DMS53 (cell line): ENCODE results near the gene NOTCH2NLA.
"Not testable (repeated sequence)": the region's sequence is repeated elsewhere in the genome, so short reads cannot be mapped to it uniquely, and the experiment has no call there.

Experiments
- DNase-seq: peaks from one replicate; lab custom pipeline; 2025; lab: John Stamatoyannopoulos, UW

Gene NOTCH2NLA

DNA sequence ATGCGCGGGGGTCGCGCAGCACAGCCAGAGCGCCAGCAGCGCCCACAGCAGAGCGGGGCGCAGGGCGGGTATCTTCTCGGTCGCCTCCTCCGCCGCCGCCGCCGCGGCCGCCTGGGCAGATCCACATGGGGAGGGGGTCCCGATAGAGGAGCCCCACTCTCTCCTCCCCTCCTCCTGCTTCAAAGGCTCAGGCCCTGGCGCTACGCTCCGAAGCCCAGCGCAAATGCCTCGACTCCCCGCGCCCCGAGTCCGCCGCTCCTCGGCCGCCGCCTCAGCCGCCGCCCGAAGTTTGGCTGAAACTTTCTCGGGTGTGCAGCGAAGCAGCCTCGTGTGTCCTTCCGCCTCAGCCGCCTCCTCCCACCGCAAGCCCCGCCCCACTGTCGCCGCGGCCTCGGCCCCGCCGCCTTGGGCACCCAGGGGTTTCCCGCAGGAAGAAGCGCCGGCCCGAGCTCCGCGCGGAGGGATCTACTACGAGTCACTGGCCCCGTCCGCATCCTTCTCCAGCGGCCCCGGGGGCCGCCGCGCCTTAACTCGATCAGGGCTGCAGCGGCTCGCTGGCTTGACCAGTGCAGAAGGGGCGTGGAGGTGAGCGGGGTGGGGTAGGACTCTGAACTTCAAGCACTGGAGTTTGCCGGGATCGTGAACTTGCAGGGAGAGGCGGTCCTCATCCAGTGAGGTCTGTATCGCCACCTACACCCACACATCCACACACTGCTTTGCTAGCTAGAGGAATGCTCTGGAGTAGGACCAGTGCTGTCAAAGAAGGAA, at the start of gene NOTCH2NLA:
TSS of gene NOTCH2NLA (minus strand) at position 312 of the 768 bp plus-strand sequence. CDS start 39,684 bp downstream, outside the sequence.
- DNase-seq = not testable (repeated sequence)

DNA sequence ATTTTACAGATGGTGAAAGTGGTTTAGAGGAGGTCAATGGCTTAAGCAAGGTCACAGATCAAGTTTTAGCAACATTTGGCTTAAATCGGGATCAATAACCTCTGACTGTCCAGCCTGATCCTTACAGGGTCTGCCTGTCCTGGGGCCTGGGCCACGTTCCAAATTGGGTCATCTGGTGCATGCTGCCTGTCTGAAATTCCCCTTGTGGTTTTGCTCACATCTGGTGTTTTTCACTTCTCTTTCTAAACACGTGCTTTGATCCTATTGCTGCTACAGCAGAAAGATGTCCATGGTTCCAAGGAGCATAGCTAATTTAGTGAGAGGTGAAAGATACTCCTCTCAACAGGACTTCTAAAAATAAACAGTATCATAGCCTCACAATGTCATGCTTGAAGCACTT, 49.5 kb upstream of the NOTCH2NLA start:
- DNase-seq = not testable (repeated sequence)

DNA sequence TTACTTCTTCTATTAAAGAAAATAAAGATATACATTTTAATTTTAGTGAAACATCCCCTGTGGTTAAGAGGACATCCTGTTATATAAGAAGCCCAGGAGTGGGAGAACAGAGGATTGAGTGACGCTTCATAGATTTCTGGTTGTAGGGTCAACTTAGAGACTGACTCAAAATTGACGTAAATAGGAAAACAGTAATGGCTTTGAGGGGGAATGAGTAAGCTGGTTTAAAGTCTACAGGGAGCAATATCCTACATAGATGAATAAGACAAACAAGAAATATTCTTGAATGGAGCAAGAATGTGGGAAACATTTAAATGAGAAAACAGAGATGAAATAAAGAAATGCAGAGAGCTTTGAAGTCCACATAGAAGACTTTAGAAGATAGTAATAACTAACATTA, 48.3 kb upstream of the NOTCH2NLA start:
- DNase-seq = not testable (repeated sequence)

DNA sequence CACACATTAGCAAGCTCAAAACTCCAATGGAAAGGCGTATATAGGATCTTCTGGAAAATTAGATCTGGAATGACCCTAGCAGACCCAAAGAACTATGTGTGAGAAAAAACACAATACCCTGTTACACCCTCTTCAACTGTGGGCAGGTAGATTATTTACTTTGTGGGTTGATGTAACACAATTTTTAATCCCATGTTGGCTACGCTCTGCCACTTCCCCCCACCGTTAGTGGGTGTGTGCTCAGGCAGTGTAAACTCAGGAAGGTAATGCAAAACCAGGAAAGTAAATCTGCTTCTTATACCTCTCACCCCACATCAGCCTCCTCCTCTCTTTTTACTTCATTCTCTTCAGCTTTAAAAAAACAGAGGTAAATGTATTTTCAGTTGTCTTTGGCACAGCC, 45.3 kb upstream of the NOTCH2NLA start:
- DNase-seq = not testable (repeated sequence)

DNA sequence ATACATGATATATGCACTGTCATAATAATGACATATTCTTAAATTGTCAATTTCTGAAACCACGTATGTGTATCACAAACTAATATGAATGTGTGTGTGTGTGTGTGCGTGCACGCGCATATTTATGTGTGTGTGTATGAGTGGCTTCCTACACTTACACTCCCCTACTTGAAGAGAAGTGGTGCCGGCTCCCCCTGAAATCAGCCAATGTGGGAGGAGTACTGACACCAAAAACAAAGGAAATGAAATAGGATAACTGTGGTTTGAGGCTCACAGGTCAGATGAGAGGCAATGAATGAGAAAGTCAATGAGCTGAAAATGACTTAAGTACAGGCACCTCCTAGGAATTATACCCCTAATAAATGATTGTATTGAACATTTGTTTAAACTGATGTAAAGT, 44.4 kb upstream of the NOTCH2NLA start:
- DNase-seq = not testable (repeated sequence)

DNA sequence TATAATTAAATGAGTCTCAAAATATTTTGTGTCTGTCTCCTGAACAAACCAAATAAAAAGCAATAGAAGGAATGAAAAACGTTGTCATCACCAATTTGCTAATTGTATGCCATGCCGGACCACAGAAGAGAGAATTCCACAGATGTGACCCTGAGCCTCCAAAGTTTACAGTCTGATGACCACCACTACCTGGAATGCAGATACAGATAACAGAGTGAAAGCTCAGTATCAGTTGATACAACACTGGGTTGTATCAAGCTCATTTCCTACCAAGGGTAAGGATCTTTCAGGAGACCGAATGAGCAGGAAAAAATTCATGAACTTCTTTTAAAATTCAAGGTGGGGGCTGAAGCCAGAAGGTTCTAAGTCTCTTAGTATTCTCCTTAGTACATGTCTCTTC, 43.9 kb upstream of the NOTCH2NLA start:
- not testable (repeated sequence) for DNase-seq

DNA sequence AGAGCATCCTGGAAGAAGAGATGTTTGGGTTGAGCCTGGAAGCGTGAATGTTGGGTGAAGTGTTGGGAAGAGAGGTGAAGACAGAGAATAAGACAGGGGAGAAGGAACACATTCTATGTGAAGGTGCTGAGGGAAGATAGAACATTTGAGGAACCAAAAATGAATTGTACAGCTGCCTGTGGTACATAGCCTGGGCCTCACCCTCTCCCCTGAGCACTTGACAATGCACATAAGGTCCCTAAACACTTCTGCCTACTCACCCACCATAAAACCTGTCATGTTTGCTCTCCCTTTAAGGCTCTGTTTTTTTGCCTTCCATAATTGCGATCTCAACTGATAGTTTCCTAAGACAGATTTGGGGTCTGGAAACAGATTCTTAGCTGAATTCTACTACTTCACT, 43.2 kb upstream of the NOTCH2NLA start:
- DNase-seq = not testable (repeated sequence)

DNA sequence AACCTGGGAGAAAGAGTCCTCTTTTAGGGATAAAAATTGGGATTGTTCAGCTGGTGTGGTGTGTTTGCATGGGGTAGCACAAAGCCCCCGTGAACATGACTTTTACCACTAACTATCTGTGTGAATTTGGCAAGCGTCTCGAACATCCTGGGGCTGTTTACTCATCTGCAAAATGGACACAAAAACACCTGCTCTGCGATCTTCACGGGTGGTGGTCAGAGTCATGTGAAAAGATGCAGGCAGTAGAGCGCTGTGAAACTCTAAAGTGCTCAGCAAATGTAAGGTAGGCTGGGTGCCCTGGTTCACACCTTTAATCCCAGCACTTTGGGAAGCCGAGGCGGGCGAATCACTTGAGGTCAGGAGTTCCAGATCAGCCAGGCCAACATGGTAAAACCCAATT, 41.3 kb upstream of the NOTCH2NLA start:
- not testable (repeated sequence) for DNase-seq

DNA sequence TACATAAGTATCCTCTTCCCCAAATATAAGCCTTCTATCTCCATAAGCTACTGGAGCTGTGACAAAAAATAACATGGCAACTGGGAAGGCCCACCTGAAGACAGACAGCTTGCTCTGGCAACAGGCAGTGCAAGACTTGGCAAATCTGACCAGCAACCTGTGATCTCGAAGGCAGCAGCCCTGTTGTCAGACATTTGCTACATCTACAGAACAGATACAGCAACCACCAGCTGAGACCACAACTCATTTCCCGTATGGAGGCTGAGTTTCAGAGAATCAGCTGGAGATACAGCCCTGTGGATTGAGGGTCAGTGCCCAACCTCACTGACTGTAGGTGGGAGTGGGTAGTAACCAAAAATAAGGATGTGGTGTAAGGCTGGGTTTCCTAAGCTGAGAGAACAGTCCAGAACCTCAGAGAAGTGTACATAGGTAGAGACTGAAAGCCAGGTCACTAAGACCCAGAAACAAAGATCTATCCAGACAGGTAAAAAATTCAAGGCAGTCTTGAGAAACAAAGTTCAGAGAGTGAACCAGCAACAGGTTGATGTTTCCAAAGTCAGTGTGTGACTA, 37.4 kb upstream of the NOTCH2NLA start:
- DNase-seq = not testable (repeated sequence)

DNA sequence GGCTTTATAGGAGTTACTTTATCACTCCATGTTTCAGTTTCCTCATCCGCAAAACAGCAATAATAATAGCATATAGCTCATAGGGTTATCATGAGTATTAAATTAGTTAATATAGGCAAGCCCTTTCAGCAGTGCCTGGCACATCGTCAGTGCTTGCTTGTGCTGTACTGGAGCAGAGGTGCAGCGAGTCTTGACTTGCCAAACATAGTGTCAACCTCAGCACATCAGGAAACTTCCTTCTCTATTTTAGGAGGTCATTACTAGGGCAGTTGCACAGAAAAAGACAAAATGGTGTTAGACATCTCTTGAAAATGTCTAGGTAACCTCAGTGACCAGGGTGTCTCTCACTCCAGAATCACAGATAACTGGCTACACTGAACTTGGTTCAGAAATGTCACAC, 35.9 kb upstream of the NOTCH2NLA start:
- not testable (repeated sequence) for DNase-seq

DNA sequence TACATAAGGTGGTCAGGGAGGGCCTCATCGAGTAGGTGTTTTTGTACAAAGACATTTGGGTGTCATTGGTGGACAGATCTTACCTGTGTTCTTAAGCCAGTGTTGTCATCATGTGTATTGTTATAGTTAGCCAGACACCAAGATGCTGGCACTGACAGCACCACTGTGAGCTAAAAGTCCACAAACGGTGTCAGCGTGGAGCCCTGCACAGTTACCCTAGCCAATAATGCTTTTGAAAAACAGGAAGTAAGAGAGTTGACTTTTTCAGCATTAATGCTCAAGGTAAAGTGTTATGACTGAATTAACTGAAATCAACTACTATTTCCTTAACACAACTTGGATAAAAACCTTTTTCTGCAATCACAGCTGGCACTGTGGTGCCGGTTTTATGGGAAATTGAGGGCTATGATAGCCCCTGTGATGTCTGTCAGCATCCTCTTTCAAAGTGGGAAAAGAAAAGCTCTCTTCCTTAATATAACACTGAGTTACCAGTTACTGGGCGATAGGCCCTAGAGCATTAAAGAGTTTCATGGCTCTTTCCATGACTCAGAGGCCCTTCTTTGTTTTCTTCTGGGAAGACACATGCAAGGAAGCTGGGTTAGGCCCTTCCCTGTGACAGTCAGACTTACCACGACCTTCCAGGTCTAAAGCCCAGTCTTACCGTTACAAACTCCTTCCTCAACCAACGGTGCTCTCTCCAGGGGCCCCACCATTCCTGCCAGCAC, 31.3 kb upstream of the NOTCH2NLA start:
- DNase-seq = not testable (repeated sequence)

DNA sequence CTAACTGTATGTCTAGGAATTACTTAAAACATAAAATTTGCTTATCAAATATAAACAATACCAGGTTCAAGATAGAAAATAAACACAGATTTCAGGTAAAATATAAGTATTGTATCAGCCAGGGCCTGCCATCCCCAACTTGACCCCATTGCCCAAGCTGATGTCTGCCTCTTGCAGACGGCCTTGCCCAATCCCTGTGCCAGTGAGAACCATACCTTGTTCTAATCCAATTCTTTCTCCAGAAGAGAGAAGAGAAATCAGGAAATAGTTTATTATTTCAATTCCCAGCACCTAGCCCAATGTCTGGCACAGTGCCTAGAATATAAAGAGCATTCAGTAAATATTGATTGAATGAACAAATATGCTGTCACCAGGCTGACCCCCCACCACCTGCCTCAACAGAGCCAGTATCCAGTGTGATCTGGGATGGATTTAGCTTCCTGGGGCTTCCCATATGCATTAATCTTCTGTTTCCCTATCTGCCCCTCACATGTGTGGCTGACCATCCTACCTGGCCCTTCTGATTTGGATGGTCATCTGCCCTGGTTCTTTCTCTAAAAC, 29.3 kb upstream of the NOTCH2NLA start:
- not testable (repeated sequence) for DNase-seq

DNA sequence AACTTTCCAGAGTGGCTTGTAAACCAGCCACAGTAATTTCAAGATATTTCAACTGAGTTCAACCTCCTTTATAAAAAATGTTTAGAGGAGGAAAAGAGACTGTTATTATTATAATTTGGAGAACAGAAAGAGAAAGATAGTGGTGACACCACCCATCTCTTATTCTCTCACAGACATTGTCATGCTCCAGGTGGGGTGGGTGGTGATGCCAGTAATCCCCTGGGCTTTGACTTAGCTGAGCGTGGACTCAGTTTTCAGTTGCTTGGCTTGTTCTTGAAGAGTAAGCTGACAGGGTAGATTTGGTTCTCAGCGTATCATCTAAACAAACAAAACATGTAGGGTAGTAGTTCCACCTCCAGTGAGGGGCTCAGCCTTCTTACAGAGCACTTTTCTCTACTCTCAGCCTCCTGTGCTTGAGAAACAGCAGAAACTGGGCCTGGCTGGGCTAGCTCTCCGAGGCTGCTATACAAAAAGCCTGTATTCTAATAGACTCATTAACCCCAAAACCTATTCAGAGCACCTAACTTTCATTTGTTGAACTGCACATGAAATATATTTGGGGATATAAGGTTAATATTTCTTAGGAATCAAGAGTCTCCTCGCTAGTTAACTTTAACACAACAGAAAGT, 25.9 kb upstream of the NOTCH2NLA start:
- not testable (repeated sequence) for DNase-seq

DNA sequence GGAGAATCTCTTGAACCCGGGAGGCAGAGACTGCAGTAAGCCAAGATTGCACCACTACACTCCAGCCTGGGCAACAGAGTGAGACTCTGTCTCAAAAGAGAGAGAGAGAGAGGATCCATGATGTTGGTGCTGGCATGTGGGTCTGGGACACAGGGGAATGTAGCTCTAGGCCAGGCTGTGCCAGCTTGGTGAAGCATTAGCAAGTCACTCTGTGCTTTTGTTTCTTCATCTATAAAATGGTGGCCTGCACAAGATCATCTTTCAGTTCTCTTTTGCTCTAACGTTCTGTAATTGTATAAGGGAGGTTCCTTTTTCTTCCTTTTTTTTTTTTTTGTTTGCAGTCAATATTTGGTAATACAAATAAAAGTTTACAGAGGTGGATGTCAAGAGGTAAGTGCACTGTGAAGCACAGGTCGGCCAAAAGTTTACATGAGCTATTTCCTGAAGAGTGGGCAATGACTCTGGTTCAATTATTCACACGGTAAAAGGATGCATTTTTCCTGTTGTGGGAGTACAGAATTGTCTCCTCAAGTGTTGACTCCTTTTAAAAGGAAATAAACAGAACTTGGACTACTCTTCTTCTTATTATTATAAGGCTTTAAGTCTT, 24.5 kb upstream of the NOTCH2NLA start:
- DNase-seq = not testable (repeated sequence)

DNA sequence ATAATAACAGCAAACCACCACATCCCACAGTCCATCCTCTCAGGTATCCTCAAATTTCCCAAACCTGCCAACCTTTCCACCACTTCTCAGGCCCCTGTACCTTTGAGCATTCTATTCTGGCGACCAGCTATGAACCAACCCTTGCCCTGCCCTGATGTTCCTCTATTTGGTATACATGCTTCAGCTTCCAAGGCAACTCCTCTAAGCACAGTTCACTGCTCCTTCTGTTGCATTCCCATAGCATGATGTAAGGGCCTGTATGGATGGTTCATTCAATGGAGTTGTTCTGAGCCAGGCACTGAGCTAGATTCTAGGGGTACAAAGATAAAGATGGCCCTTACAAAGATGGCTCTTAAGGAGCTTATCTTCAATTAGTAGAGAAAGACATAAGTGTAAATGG, 22.7 kb upstream of the NOTCH2NLA start:
- not testable (repeated sequence) for DNase-seq

DNA sequence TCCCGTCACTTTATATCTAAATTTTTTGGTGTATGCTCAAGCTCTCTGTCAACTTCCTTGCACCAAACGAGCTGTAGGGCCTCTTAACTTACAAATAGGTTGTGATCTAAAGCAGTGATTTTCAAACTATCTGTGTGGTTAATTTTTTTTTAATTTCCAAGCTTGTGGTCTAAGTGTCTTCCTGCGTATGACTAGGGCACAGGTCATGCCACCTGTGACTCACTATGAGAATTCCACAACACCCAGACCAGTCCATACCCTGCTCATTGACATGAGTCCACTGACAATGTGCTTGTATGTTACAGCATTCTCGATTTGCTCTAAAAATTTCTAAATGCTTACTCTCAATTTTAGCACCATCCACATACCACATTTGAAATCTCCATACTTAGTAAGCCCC, 19.8 kb upstream of the NOTCH2NLA start:
- DNase-seq = not testable (repeated sequence)

DNA sequence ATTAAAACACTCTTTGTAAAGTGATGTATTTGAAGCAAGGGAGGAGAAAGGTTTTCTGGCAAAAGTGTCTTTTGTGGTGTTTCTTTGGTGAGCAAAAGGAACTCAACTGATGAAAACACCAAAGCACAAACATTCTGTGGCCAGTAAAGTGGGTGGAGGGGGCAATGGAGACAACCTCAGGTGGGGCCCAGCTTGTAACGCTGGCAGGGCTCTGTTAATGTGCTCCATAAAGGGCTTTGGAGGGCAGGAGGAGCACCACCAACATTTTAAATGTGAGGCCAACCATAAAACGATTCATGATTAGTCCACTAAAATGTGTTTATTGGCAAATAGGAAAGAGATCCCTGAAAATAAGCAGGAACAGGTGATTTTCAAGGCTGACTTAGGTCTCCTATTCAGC, 7.8 kb upstream of the NOTCH2NLA start:
- not testable (repeated sequence) for DNase-seq

DNA sequence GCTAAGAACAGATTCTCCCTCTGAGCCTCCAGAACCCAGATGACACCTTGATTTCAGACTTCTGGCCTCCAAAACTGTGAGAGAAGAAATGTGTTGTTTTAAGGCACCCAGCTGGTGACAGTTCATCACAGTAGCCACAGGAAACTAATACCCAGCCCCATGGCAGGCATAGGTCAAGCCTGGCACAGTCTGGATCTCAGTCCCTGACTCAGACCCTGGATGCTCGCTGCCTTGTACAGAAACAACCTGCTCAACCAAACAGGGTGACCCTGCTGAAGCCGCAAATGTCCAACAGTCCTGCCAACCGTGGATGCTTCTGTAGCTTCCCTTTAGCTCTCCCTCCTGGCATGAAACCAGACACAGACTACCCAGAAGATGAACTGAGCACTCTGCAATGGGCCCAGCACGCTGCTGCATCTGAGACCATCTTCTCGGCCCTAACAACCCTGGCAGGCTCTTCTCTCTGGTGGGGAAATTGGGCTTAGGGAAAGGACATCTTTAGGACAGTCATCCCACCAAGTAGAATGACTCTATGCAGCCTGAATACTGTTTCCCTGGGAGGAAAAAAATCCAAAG, 7.3 kb upstream of the NOTCH2NLA start:
- DNase-seq = not testable (repeated sequence)

DNA sequence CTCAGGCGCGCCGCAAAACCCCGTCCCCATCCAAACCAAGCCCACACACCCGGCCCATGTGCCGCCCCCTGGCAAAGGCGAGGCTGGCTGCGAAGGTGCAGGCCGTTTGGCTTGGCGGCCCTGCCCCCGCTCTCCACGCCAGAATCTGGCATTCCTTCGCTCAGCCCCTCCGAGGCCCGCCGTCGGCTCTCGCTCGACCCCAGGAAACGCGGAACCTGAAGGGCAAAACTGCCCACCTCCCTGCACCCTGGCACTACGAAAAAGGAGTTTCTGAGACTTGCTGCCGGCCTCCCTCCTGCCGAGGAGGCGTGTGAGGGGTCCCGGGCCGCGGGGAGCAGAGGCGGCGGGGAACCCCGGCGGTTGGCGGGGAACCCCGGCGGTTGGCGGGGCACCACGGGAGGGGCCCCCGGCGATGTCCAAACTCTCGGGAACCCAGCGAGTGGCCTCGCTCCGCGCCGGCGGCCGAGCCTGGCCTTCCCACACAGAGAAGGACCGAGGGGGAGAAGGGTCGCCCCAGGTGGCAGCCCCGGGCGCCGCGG, 608 bp downstream of the NOTCH2NLA start:
- not testable (repeated sequence) for DNase-seq

DNA sequence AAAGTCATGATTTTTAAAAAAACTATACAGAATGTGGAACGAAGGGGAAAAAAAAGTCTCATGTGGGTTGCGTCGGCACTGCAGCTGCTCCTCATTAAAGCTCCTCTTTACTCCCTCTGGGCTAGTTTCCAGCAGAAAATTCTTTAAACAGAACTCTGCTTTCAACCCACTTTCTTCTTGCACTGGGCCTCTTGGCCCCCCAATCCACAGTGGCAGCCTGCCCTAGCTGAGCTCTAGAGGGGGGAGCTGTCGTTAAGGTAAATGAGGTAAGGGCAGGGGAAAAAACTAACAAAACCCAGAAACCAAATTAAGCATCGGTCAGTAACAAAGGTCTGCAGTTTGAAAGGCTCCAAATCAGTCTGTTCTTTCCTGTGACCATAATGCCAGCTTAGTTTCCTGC, 54.3 kb downstream of the NOTCH2NLA start:
- DNase-seq = not testable (repeated sequence)

DNA sequence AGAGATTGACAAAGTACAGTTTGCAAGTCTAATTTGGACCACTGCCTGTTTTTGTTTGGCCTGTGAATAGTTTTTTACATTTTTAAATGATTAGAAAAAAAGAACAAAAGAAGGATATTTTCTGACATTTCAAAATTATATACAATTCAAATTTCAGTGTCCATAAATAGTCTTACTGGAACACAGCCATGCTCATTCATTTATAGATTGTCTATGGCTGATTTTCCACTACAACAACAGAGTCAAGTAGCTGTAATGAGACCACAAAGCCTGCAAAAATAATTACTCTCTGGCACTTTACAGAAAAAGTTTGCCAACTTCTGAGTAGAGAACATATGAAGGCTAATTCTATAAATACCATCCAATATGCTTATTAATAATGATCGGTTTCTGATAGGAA, 61.1 kb downstream of the NOTCH2NLA start:
- not testable (repeated sequence) for DNase-seq
